KMS-11 (cell line): ENCODE measurements around the gene HOXB6.

Experiments used
- H2AFZ ChIP-seq: fragments of 200-600 bp; sonication (generic); 2 replicates; pipeline ENCODE4 v1.6.1; 2016; ENCODE audit warnings: antibody characterized with exemption, mixed run types, low read depth
- H3K27ac ChIP-seq: fragments of 200-600 bp; sonication (generic); 2 replicates; pipeline ENCODE4 v1.6.1; 2016; ENCODE audit warnings: mild to moderate bottlenecking, mixed run types
- H3K27me3 ChIP-seq: fragments of 200-600 bp; sonication (generic); 2 replicates; pipeline ENCODE4 v1.6.1; 2017; ENCODE audit warnings: mild to moderate bottlenecking, low read depth, mixed run types, moderate library complexity; ENCODE audit not compliant: insufficient read depth
- H3K36me3 ChIP-seq: fragments of 200-600 bp; sonication (generic); 2 replicates; pipeline ENCODE4 v1.6.1; 2017; ENCODE audit warnings: mild to moderate bottlenecking, mixed run types; ENCODE audit not compliant: insufficient read depth
- H3K4me1 ChIP-seq: fragments of 200-600 bp; sonication (generic); 2 replicates; pipeline ENCODE4 v1.6.1; 2016; ENCODE audit warnings: mild to moderate bottlenecking, low read depth, mixed run types; ENCODE audit not compliant: poor library complexity, severe bottlenecking
- H3K4me2 ChIP-seq: fragments of 200-600 bp; sonication (generic); 2 replicates; pipeline ENCODE4 v1.7.0; 2016; ENCODE audit warnings: mild to moderate bottlenecking, mixed run types
- H3K4me3 ChIP-seq: fragments of 200-600 bp; sonication (generic); IDR thresholded peaks from 2 replicates; pipeline ENCODE4 v1.6.1; 2017; ENCODE audit warnings: low read depth, low read length, mixed read lengths; ENCODE audit not compliant: insufficient read depth
- H3K79me2 ChIP-seq: fragments of 200-600 bp; sonication (generic); 2 replicates; pipeline ENCODE4 v1.6.1; 2016; ENCODE audit warnings: low read depth, mixed run types; ENCODE audit not compliant: insufficient read depth
- H3K9ac ChIP-seq: fragments of 200-600 bp; sonication (generic); 2 replicates; pipeline ENCODE4 v1.6.1; 2016; ENCODE audit warnings: mild to moderate bottlenecking, mixed run types
- H4K20me1 ChIP-seq: fragments of 200-600 bp; sonication (generic); 2 replicates; pipeline ENCODE4 v1.6.1; 2016; ENCODE audit warnings: mild to moderate bottlenecking, mixed run types; ENCODE audit not compliant: insufficient read depth
- CTCF ChIP-seq: fragments of 200-600 bp; sonication (generic); conservative IDR thresholded peaks from 2 replicates; pipeline ENCODE4 v1.6.1; 2017; ENCODE audit warnings: low read depth, mild to moderate bottlenecking, antibody characterized with exemption, low read length, moderate library complexity, mixed read lengths

HOXB6 gene

GRCh38 chr17:48640858-48641180 lies 36.0 kb upstream of the HOXB6 start:
- Histone ChIP-seq H3K9ac (no peak overlapping the region), H3K4me2 (no peak overlapping the region), H3K79me2 (no peaks in the 10 kb centered on the region), H4K20me1 (no peaks in the 10 kb centered on the region), H2AFZ (no peak overlapping the region), H3K4me1 (peaks cover 6% of the 10 kb centered on the region), H3K27ac (no peak overlapping the region), H3K27me3 (peaks cover 5% of the 10 kb centered on the region; the same call in 1 of the 2 replicates), H3K4me3 (no peak overlapping the region), H3K36me3 (no peaks in the 10 kb centered on the region)
- no peak for TF ChIP-seq CTCF

DNA sequence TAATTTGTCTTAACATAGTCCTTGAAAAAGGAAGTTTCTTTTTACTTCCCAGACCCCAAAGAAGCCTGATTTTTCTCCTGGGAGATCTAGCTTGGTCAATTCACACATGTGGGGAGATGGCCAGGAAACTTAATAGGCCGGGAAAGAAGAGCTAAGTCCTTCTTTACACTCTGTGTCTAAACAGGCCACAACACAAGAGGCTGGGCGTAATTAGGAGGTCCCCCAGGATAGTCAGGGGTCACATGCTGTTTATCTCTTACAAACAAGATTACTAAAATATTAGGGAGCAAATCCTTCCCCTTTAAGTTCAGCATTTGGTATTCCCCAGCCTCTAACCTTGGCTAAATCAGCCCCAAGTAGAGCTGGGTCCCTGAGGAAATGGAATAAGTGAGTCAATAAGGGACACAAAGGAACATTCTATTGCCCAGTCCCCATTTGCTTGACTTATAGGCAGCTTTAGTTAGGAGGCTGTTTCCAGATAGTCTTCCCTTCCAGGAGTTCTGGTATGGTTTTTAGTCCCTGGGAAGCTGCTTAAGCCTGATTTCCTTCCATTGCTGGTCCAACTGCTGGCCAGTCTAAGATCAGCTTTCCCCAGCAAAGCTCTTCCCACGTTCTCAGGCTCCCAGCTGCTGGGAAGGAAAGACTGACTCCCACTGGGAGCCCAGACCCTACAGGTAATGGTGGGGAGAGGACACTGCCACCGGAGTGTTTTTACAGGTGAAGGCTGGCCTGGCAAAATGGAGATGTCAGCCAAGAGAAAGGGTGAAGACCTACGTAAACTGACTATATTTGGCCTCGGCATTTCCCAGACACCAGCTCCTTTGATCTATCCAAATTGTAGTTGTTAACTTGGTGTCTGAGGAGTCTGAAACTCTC lies 35.4 kb upstream of the HOXB6 start:
- no peak overlapping the region for H3K9ac ChIP-seq
- no peak overlapping the region for H2AFZ ChIP-seq
- H3K79me2 ChIP-seq, result no peaks in the 10 kb centered on the region
- peaks cover 12% of the 10 kb centered on the region for H3K4me1 ChIP-seq
- no peak overlapping the region for H3K4me2 ChIP-seq
- no peak for TF ChIP-seq CTCF
- no peak overlapping the region for H3K27ac ChIP-seq
- no peaks in the 10 kb centered on the region for H3K36me3 ChIP-seq
- no peak overlapping the region for H3K4me3 ChIP-seq
- no peaks in the 10 kb centered on the region for H4K20me1 ChIP-seq
- peaks cover 5% of the 10 kb centered on the region; the same call in 1 of the 2 replicates for H3K27me3 ChIP-seq

DNA sequence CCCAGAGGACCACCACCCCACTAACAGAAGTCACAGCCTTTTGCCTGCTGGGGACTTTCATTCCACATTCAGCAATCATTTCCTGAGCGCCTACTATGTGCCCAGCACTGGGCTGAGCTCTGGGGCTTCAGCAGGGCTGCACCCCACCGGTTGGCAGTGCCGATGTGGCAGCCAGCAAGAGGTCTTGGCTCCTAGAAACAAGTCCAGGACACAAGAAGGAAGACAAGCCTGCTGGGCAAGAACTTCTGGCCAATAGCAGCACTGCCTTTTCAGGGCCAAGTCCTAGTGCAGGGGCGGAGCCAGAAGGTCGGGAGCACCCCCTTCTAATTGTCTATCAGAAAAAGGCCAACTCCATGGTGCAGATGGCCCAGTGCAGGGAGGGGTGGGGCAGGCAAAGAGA lies 34.4 kb upstream of the HOXB6 start:
- peaks cover 5% of the 10 kb centered on the region; the same call in 1 of the 2 replicates for H3K27me3 ChIP-seq
- no peaks in the 10 kb centered on the region for H3K36me3 ChIP-seq
- no peaks in the 10 kb centered on the region for H3K79me2 ChIP-seq
- H3K4me1 ChIP-seq, result peaks cover 17% of the 10 kb centered on the region
- no peaks in the 10 kb centered on the region for H4K20me1 ChIP-seq
- no peak overlapping the region for H3K4me3 ChIP-seq
- no peak for TF ChIP-seq CTCF
- H3K4me2 ChIP-seq, result no peak overlapping the region
- H2AFZ ChIP-seq, result no peak overlapping the region
- H3K9ac ChIP-seq, result no peak overlapping the region
- no peak overlapping the region for H3K27ac ChIP-seq

- peaks cover 27% of the 10 kb centered on the region for H3K4me1 ChIP-seq
- no peak overlapping the region for H2AFZ ChIP-seq
- no peaks in the 10 kb centered on the region for H4K20me1 ChIP-seq
- no peak overlapping the region for H3K9ac ChIP-seq
- H3K79me2 ChIP-seq, result no peaks in the 10 kb centered on the region
- H3K4me3 ChIP-seq, result no peak overlapping the region
- H3K36me3 ChIP-seq, result no peaks in the 10 kb centered on the region
- no peak overlapping the region for H3K4me2 ChIP-seq
- no peak overlapping the region for H3K27ac ChIP-seq
- no peak for TF ChIP-seq CTCF
- H3K27me3 ChIP-seq, result peaks cover 5% of the 10 kb centered on the region; the same call in 1 of the 2 replicates
Observed at GRCh38 chr17:48637323-48638260, 32.8 kb upstream of the HOXB6 start.
